ENCODE data around the gene RRAD.
A peak's percentile ranks its signal among the peaks of the same experiment; 100 is the strongest.
"Not testable (repeated sequence)": the region's sequence is repeated elsewhere in the genome, so short reads cannot be mapped to it uniquely, and the experiment has no call there.

Gene RRAD

DNA sequence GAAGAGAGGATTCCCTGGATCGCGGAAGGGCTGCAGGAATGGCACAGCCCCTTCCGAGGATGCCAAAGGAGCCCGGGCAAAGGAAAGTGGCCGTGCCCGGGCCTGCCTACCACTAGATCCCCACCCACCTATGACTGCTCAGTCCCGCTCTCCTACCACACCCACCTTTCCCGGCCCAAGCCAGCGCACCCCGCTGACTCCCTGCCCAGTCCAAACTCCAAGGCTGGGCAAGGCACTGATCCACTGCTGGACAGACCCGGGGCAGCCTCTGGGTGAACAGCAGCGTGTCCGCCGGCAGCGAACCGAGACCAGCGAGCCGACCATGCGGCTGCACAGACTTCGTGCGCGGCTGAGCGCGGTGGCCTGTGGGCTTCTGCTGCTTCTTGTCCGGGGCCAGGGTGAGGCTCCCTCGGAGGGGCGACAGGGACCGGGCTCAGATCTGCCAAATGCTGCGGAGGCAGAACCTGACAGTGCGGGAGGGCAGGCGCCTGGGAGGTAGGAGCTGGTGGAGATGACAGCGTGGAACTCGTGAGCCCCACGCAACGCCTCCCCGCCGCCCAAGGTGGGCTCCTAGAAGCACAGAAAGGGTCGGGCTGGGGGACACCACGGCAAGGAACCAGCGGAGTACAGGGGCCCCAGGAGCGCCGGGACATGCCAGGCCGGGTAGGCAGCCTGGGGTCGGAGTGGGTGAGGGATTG is 10.1 kb upstream of the RRAD start, which contains the start of gene CES2:
TSS of gene CES2 (plus strand) at position 203 of the 698 bp plus-strand sequence. CDS start at position 323, 120 bp downstream.
- no peak for TF ChIP-seq Cebpa-rat (IDR thresholded peaks at IDR 0.05)
- H3K27me3 ChIP-seq, result no peaks in the 10 kb centered on the region

GRCh38 chr16:66934839-66935313 is 9.5 kb upstream of the RRAD start:
- Histone ChIP-seq H3K36me3 (peaks cover 56% of the 10 kb centered on the region), H4K20me1 (peaks cover 68% of the 10 kb centered on the region), H3K9ac (peak overlapping the region; percentile 97), H3K4me2 (peak overlapping the region; percentile 99), H3K27ac (peak overlapping the region; percentile 97), H3K4me1 (peaks cover 49% of the 10 kb centered on the region), H3K4me3 (peak overlapping the region; percentile 99)
- not testable (repeated sequence) for H3K9me3 ChIP-seq, H3K27me3 ChIP-seq

More for the DNA sequence above, 10.1 kb upstream of the RRAD start, which contains the start of gene CES2:
- Histone ChIP-seq H3K9me3 (no peaks in the 10 kb centered on the region), H3K9ac (peak within 1 kb of the TSS; percentile 97), H3K27ac (peak within 1 kb of the TSS; percentile 97), H3K36me3 (peaks cover 62% of the 10 kb centered on the region), H3K4me2 (peak within 1 kb of the TSS; percentile 99), H3K4me3 (peak within 1 kb of the TSS; percentile 99), H3K4me1 (peaks cover 49% of the 10 kb centered on the region), H4K20me1 (peaks cover 70% of the 10 kb centered on the region)

GRCh38 chr16:66934138-66934838 is 9.0 kb upstream of the RRAD start, which contains the start of gene CIAO2B:
Gene CIAO2B (minus strand): TSS chr16:66934402. CDS start chr16:66934364, 38 bp downstream.
- Histone ChIP-seq H4K20me1 (peaks cover 62% of the 10 kb centered on the region), H3K4me1 (peaks cover 49% of the 10 kb centered on the region), H3K9ac (peak within 1 kb of the TSS; percentile 97), H3K4me3 (peak within 1 kb of the TSS; percentile 99), H3K4me2 (peak within 1 kb of the TSS; percentile 99), H3K36me3 (peaks cover 50% of the 10 kb centered on the region), H3K27ac (peak within 1 kb of the TSS; percentile 97), H3K27me3 (no peaks in the 10 kb centered on the region), H3K9me3 (no peaks in the 10 kb centered on the region)
- no peak for TF ChIP-seq Cebpa-rat (IDR thresholded peaks at IDR 0.05)

- Histone ChIP-seq H3K4me1 (peaks cover 49% of the 10 kb centered on the region), H4K20me1 (peaks cover 57% of the 10 kb centered on the region), H3K9me3 (no peaks in the 10 kb centered on the region), H3K4me2 (peak overlapping the region; percentile 99), H3K4me3 (peak overlapping the region; percentile 99), H3K36me3 (peaks cover 45% of the 10 kb centered on the region), H3K9ac (peak overlapping the region; percentile 97), H3K27ac (peak overlapping the region; percentile 97), H3K27me3 (no peaks in the 10 kb centered on the region)
- TF ChIP-seq Cebpa-rat (IDR thresholded peaks at IDR 0.05), result no peak
Measured at GRCh38 chr16:66933776-66934137, 8.4 kb upstream of the RRAD start.

- Histone ChIP-seq H3K9ac (no peak overlapping the region), H3K9me3 (no peaks in the 10 kb centered on the region), H3K27ac (no peak overlapping the region), H3K4me3 (no peak overlapping the region), H3K36me3 (peaks cover 28% of the 10 kb centered on the region), H3K27me3 (peaks cover 2% of the 10 kb centered on the region; the same call in 1 of the 2 replicates), H3K4me1 (peaks cover 56% of the 10 kb centered on the region), H3K4me2 (peak overlapping the region; percentile 99; the same call in 1 of the 2 replicates), H4K20me1 (peaks cover 40% of the 10 kb centered on the region)
- TF ChIP-seq Cebpa-rat (IDR thresholded peaks at IDR 0.05), result no peak
Measured at GRCh38 chr16:66932076-66932475, 6.7 kb upstream of the RRAD start.

DNA sequence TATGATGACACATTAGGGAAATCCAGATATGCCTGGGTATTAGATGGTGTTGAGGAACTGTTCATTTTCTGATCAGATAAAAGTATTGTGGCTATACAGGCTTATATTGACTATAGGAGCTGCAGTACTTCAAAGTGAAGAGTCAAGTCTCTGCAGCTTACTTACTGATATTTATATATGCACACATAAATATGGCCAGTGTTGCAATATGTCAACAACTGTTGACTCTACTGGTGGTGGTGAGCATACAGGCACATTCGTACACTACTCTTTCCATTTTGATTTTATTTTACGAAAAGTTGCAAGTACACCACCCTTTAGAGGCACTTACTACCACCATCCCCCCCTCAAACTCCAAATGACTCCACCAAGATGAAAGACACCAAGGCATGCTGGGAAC is 6.3 kb upstream of the RRAD start:
- no peaks in the 10 kb centered on the region for H3K9me3 ChIP-seq
- H3K36me3 ChIP-seq, result peaks cover 24% of the 10 kb centered on the region
- H4K20me1 ChIP-seq, result peaks cover 36% of the 10 kb centered on the region
- no peak overlapping the region for H3K4me3 ChIP-seq
- peaks cover 56% of the 10 kb centered on the region for H3K4me1 ChIP-seq
- TF ChIP-seq Cebpa-rat (IDR thresholded peaks at IDR 0.05), result no peak
- no peak overlapping the region for H3K9ac ChIP-seq
- peaks cover 6% of the 10 kb centered on the region for H3K27me3 ChIP-seq
- H3K27ac ChIP-seq, result no peak overlapping the region
- H3K4me2 ChIP-seq, result no peak overlapping the region

GRCh38 chr16:66930189-66930588 is 4.9 kb upstream of the RRAD start:
- peaks cover 56% of the 10 kb centered on the region for H3K4me1 ChIP-seq
- no peak overlapping the region for H3K9ac ChIP-seq
- peaks cover 21% of the 10 kb centered on the region for H3K27me3 ChIP-seq
- H4K20me1 ChIP-seq, result peaks cover 21% of the 10 kb centered on the region
- no peak for TF ChIP-seq Cebpa-rat (IDR thresholded peaks at IDR 0.05)
- no peak overlapping the region for H3K27ac ChIP-seq
- no peak overlapping the region for H3K4me3 ChIP-seq
- H3K36me3 ChIP-seq, result peaks cover 18% of the 10 kb centered on the region
- H3K4me2 ChIP-seq, result no peak overlapping the region
- no peaks in the 10 kb centered on the region for H3K9me3 ChIP-seq

DNA sequence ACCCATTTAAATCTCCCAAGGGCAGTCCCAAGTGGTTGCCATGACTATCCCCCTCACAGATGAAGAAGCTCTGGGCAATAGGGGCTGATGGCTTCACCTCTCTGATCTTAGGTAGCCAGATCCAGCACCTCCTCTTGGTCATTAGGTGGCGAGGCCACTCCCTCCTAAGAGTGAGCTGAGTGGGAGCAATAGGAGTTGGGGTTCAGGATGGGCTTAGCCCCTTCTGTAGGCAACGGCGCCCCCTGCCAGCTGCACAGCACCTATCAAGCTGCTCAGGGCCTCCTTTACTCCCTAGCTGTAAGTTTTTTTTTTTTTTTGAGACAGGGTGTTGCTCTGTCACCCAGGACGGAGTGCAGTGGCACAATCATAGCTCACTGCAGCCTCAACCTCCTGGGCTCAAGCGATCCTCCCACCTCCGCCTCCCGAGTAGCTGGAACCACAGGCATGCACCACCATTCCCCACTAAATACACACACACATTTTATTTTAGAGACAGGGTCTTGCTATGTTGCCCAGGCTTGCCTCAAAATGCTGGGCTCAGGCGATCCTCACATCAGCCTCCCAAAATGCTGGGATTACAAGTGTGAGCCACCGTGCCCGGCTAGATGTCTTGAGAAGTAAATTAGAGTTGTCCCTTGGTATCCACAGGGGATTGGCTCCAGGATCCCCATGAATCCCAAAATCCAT is 3.5 kb upstream of the RRAD start:
- Histone ChIP-seq H3K9me3 (no peaks in the 10 kb centered on the region), H4K20me1 (peaks cover 20% of the 10 kb centered on the region), H3K4me3 (no peak overlapping the region), H3K27me3 (peaks cover 34% of the 10 kb centered on the region), H3K4me2 (no peak overlapping the region; the same call in 1 of the 2 replicates), H3K9ac (no peak overlapping the region), H3K36me3 (peaks cover 18% of the 10 kb centered on the region), H3K27ac (no peak overlapping the region), H3K4me1 (peaks cover 67% of the 10 kb centered on the region)
- TF ChIP-seq Cebpa-rat (IDR thresholded peaks at IDR 0.05), result no peak

DNA sequence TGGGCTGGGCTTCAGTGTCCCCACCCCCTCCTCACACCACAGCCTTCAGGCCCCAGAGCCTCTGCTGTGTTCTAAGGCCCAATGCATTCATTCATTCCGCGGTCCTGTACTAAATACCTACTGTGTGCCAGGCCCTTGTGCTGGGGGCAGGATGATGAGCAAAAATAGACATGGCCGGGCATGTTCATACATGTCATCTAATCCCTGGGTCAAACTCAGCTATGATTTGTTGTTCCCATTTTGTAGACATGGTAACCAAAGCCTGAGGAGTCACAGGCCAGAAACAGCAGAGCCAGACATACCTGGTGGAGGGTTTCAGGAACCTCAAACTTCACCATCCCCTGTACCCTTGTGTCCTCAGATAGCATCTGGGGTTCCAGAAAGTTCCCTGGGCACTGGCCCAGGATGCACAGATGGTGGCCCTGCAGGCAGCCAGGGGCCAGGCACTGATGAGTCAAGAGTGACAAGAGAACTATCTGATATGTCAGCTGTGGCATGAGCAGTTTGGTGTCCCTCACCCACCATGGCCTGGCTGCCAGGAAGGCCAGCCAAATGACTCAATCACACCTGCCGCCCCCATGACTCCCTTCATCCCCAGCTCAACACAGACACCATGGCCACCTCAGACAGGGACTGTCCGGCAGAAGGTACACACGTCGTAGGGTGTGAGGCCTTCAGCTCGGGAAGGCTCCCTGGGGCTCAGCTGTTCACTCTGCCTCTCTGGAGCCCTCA is 2.7 kb upstream of the RRAD start:
- H3K36me3 ChIP-seq, result peaks cover 18% of the 10 kb centered on the region
- H3K4me1 ChIP-seq, result peaks cover 68% of the 10 kb centered on the region
- no peak overlapping the region for H3K9ac ChIP-seq
- no peak for TF ChIP-seq Cebpa-rat (IDR thresholded peaks at IDR 0.05)
- H3K4me3 ChIP-seq, result no peak overlapping the region
- no peaks in the 10 kb centered on the region for H3K9me3 ChIP-seq
- H3K27ac ChIP-seq, result no peak overlapping the region
- H4K20me1 ChIP-seq, result peaks cover 12% of the 10 kb centered on the region
- peak overlapping the region; percentile 90 for H3K4me2 ChIP-seq
- peaks cover 34% of the 10 kb centered on the region for H3K27me3 ChIP-seq

Measured in BLaER1 (cell line).